ENCODE results near the gene FAM120A.

GRCh38 chr9:93453047-93453914 lies 1.8 kb downstream of the FAM120A start, which contains the start of gene FAM120AOS:
- TF ChIP-seq, protein P1, sequence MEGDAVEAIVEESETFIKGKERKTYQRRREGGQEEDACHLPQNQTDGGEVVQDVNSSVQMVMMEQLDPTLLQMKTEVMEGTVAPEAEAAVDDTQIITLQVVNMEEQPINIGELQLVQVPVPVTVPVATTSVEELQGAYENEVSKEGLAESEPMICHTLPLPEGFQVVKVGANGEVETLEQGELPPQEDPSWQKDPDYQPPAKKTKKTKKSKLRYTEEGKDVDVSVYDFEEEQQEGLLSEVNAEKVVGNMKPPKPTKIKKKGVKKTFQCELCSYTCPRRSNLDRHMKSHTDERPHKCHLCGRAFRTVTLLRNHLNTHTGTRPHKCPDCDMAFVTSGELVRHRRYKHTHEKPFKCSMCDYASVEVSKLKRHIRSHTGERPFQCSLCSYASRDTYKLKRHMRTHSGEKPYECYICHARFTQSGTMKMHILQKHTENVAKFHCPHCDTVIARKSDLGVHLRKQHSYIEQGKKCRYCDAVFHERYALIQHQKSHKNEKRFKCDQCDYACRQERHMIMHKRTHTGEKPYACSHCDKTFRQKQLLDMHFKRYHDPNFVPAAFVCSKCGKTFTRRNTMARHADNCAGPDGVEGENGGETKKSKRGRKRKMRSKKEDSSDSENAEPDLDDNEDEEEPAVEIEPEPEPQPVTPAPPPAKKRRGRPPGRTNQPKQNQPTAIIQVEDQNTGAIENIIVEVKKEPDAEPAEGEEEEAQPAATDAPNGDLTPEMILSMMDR (IDR thresholded peaks at IDR 0.05; ENCODE audit: poor library complexity, severe bottlenecking), result no peak
- TF ChIP-seq POLR2AphosphoS5 (IDR thresholded peaks at IDR 0.05) (peak; percentile 34), EP300 (conservative IDR thresholded peaks at IDR 0.05; ENCODE audit: poor library complexity, severe bottlenecking) (no peak), TAF1 (IDR thresholded peaks at IDR 0.05; ENCODE audit: low read depth) (peak; percentile 50), RAD21 (conservative IDR thresholded peaks at IDR 0.05) (peak; percentile 22), EZH2 (IDR thresholded peaks at IDR 0.05; ENCODE audit: borderline replicate concordance, insufficient read depth, low read length, poor library complexity, severe bottlenecking) (no peak), REST (IDR thresholded peaks at IDR 0.05; ENCODE audit: borderline replicate concordance) (no peak), MXI1 (conservative IDR thresholded peaks at IDR 0.05; ENCODE audit: poor library complexity, severe bottlenecking) (peak; percentile 53)

Data from neural cell (in vitro differentiated cells).